IMR-90 (cell line): ENCODE measurements around the gene ISG20. TPM values are rescaled to one million over a fixed set of nuclear protein-coding genes. Genes with fewer than 3 reads are reported as not detected.

Source experiments
- ATAC-seq: fragments of 200-7000 bp; cut with Tn5 transposase; 2 replicates; pipeline ENCODE4 v1.9.1; 2020; ENCODE audit warnings: low read depth, mild to moderate bottlenecking, moderate library complexity
- BruUV-seq: library from RNA; stranded (reverse); fragments of 400-500 nt; replicated peaks from 2 replicates; lab custom pipeline; 2021; lab: Mats Ljungman, UMichigan
- CTCF ChIA-PET: fragments of 300-600 bp; formaldehyde crosslinking; extraction: SDS; loops from one replicate; lab custom pipeline; 2021; ENCODE audit warnings: antibody characterized with exemption; lab: Yijun Ruan, JAX
- POLR2A ChIA-PET: fragments of 300-600 bp; sonication (Branson Sonifier 250); formaldehyde crosslinking; loops from one replicate; lab custom pipeline; 2022; ENCODE audit warnings: antibody characterized with exemption; ENCODE audit not compliant: unreplicated experiment; lab: Charles Lee
- DNase-seq: peaks from one replicate; pipeline ENCODE4 v3.0.0; 2013
- H2AFZ ChIP-seq: replicated peaks from 2 replicates; pipeline ENCODE3; 2013; ENCODE audit warnings: low read length, mild to moderate bottlenecking; ENCODE audit not compliant: poor library complexity
- H2AK5ac ChIP-seq: 2 replicates; pipeline ENCODE4 v1.6.1; 2013; ENCODE audit warnings: low read depth, low read length, inconsistent platforms
- H2AK9ac ChIP-seq: replicated peaks from 2 replicates; pipeline ENCODE3; 2013; ENCODE audit warnings: mild to moderate bottlenecking, low read depth, low read length, moderate library complexity; ENCODE audit not compliant: poor library complexity
- H2BK120ac ChIP-seq: 2 replicates; pipeline ENCODE4 v1.6.1; 2013; ENCODE audit warnings: low read depth, low read length, inconsistent platforms
- H2BK15ac ChIP-seq: 3 replicates; pipeline ENCODE4 v1.6.1; 2013; ENCODE audit warnings: low read depth, low read length, inconsistent platforms
- H2BK20ac ChIP-seq: 2 replicates; pipeline ENCODE4 v1.6.1; 2013; ENCODE audit warnings: low read depth, mild to moderate bottlenecking, inconsistent platforms, low read length, moderate library complexity
- H2BK5ac ChIP-seq: 2 replicates; pipeline ENCODE4 v1.6.1; 2013; ENCODE audit warnings: mild to moderate bottlenecking, low read depth, low read length, inconsistent platforms; ENCODE audit not compliant: poor library complexity, severe bottlenecking
- H3K14ac ChIP-seq: replicated peaks from 2 replicates; pipeline ENCODE4 v1.6.1; 2013; ENCODE audit warnings: low read depth, low read length, inconsistent platforms
- H3K18ac ChIP-seq: 2 replicates; pipeline ENCODE4 v1.6.1; 2013; ENCODE audit warnings: low read depth, low read length, control low read depth
- H3K23ac ChIP-seq: 2 replicates; pipeline ENCODE4 v1.6.1; 2013; ENCODE audit warnings: low read depth, low read length, inconsistent platforms
- H3K27ac ChIP-seq: 2 replicates; pipeline ENCODE4 v1.5.1; 2013; ENCODE audit warnings: mild to moderate bottlenecking, control low read depth, low read length; ENCODE audit not compliant: insufficient read depth
- H3K27me3 ChIP-seq: 2 replicates; pipeline ENCODE4 v1.6.1; 2013; ENCODE audit warnings: low read length; ENCODE audit not compliant: control insufficient read depth, insufficient read depth
- H3K36me3 ChIP-seq: 2 replicates; pipeline ENCODE4 v1.6.1; 2013; ENCODE audit warnings: low read length, mixed read lengths; ENCODE audit not compliant: control insufficient read depth, insufficient read depth
- H3K4ac ChIP-seq: 2 replicates; pipeline ENCODE4 v1.6.1; 2013; ENCODE audit warnings: low read depth, low read length, inconsistent platforms
- H3K4me1 ChIP-seq: 2 replicates; pipeline ENCODE4 v1.6.1; 2013; ENCODE audit warnings: low read length, mixed read lengths; ENCODE audit not compliant: control insufficient read depth, insufficient read depth
- H3K4me2 ChIP-seq: 2 replicates; pipeline ENCODE4 v1.6.1; 2013; ENCODE audit warnings: low read depth, mild to moderate bottlenecking, control low read depth, low read length, moderate library complexity
- H3K4me3 ChIP-seq: 2 replicates; pipeline ENCODE4 v1.5.1; 2013; ENCODE audit warnings: low read depth, mild to moderate bottlenecking, control low read depth, low read length, moderate library complexity; ENCODE audit not compliant: insufficient read depth
- H3K56ac ChIP-seq: 2 replicates; pipeline ENCODE4 v1.6.1; 2013; ENCODE audit warnings: low read length, inconsistent platforms; ENCODE audit not compliant: insufficient read depth; ENCODE audit errors: extremely low read depth
- H3K79me1 ChIP-seq, 2 experiments: 2 replicates each; pipeline ENCODE4 v1.6.1; 2013; ENCODE audit warnings: low read length in 2 of 2, inconsistent platforms in 1 of 2, low read depth in 1 of 2
- H3K9ac ChIP-seq: 2 replicates; pipeline ENCODE4 v1.6.1; 2013; ENCODE audit warnings: low read depth, low read length, control low read depth
- H3K9me1 ChIP-seq: 2 replicates; pipeline ENCODE4 v1.6.1; 2013; ENCODE audit warnings: low read length, inconsistent platforms; ENCODE audit not compliant: insufficient read depth
- H3K9me3 ChIP-seq: 2 replicates; pipeline ENCODE4 v1.6.1; 2013; ENCODE audit warnings: low read length; ENCODE audit not compliant: control insufficient read depth, insufficient read depth
- H4K20me1 ChIP-seq: 2 replicates; pipeline ENCODE4 v1.6.1; 2013; ENCODE audit warnings: low read length, inconsistent platforms; ENCODE audit not compliant: insufficient read depth
- H4K5ac ChIP-seq: 2 replicates; pipeline ENCODE4 v1.6.1; 2013; ENCODE audit warnings: mild to moderate bottlenecking, low read depth, low read length, control low read depth
- H4K8ac ChIP-seq, 2 experiments: 2 replicates each; pipeline ENCODE4 v1.6.1; 2013; ENCODE audit warnings: low read depth in 2 of 2, low read length in 2 of 2, control low read depth in 1 of 2, inconsistent platforms in 1 of 2
- H4K91ac ChIP-seq: 2 replicates; pipeline ENCODE4 v1.6.1; 2013; ENCODE audit warnings: low read depth, low read length, inconsistent platforms; ENCODE audit not compliant: insufficient read depth
- BHLHE40 ChIP-seq: fragments of 150-350 bp; IDR thresholded peaks from 2 replicates; pipeline ENCODE4 v1.6.1; 2016; ENCODE audit warnings: mild to moderate bottlenecking, low read depth, low read length
- CEBPB ChIP-seq: IDR thresholded peaks from 2 replicates; pipeline ENCODE4 v1.6.1; 2012; ENCODE audit warnings: low read depth, low read length, improper control_type of control experiment
- MAZ ChIP-seq: IDR thresholded peaks from 2 replicates; pipeline ENCODE4 v1.6.1; 2012; ENCODE audit warnings: low read depth, mild to moderate bottlenecking, low read length, improper control_type of control experiment, moderate library complexity, borderline replicate concordance
- MXI1 ChIP-seq: IDR thresholded peaks from 2 replicates; pipeline ENCODE4 v1.6.1; 2012; ENCODE audit warnings: low read depth, mild to moderate bottlenecking, low read length, moderate library complexity, borderline replicate concordance
- NFE2L2 ChIP-seq: fragments of 150-350 bp; IDR thresholded peaks from 2 replicates; pipeline ENCODE4 v1.6.1; 2016; ENCODE audit warnings: low read depth, mild to moderate bottlenecking, low read length
- RFX5 ChIP-seq: IDR thresholded peaks from 2 replicates; pipeline ENCODE4 v1.8.0; 2012; ENCODE audit warnings: low read depth, mild to moderate bottlenecking, low read length, moderate library complexity
- SMC3 ChIP-seq: fragments of 150-350 bp; IDR thresholded peaks from 2 replicates; pipeline ENCODE4 v1.6.1; 2016; ENCODE audit warnings: low read depth, mild to moderate bottlenecking, antibody characterized with exemption, low read length, moderate library complexity
- WGBS, 2 experiments: methylation state at CpG; one replicate each; pipeline versions ENCODE4 v1.1.5 to v1.1.7; 2013; ENCODE audit warnings: missing lambda C conversion rate in 2 of 2; ENCODE audit not compliant: insufficient read length in 1 of 2; ENCODE audit errors: extremely low coverage in 2 of 2; 5-methylcytosine and 5-hydroxymethylcytosine counted together
- dilution Hi-C: fragments of 300-500 bp; cut with HindIII; formaldehyde crosslinking; loops from one replicate; pipeline ENCODE4 v1.14.3; 2018; ENCODE audit warnings: low sequenced_read_pairs; ENCODE audit not compliant: unreplicated experiment
- in situ Hi-C: fragments of 300-500 bp; cut with MboI; formaldehyde crosslinking; loops from 3 replicates; pipeline ENCODE4 v1.14.3; 2019; ENCODE audit warnings: low sequenced_read_pairs, inconsistent platforms, mixed read lengths
- intact Hi-C: fragments of 100-400 bp; cut with micrococcal nuclease; formaldehyde crosslinking; loops from 2 replicates; pipeline ENCODE4 v1.10.0; 2022
- polyA plus RNA-seq, 3 experiments: library from polyadenylated mRNA; depleted of rRNA; stranded (reverse); fragments of >200 nt; gene quantifications; 2 replicates each; pipeline ENCODE4 v1.2.3, GENCODE V29; 2012; ENCODE audit warnings: low replicate concordance in 1 of 3
- total RNA-seq: library from RNA; depleted of rRNA; stranded (reverse); fragments of >200 nt; gene quantifications from 2 replicates; pipeline ENCODE4 v1.2.3, GENCODE V29; 2012
- TF ChIP-seq, protein P1 (sequence below): fragments of 150-350 bp; IDR thresholded peaks from 2 replicates; pipeline ENCODE4 v1.6.1; 2016; ENCODE audit warnings: low read depth, mild to moderate bottlenecking, low read length, moderate library complexity, borderline replicate concordance

Gene ISG20
- total and polyA plus RNA-seq, 2 of the 4 experiments (the other 2 are of a cell fraction): 0.72 to 1.2 TPM

DNA sequence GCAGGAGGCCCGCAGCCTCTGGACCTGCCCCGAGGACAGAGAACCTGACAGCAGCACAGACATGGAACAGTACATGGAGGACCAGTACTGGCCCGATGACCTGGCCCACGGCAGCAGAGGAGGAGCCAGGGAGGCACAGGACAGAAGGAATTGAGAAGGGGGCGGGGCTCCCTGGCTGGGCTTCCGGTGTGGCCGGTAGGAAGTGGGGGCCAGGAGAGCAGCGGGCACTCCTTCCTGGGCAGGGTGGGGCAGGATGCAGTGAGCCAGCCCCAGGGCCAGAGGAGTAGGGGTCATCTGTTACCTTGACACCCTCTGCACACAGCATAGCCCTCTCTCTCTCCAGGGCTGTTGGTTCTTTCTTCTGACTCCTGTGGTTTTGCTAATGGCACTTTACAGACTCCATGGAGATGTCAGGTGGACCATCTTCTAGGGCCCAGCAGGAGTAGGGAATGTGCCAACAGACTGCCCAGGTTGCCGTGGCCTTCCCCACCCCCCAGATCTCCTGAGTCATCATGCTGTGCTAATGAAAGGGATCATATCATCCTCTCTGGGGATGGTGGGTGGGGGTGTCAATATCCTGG lies 8.6 kb upstream of the ISG20 start:
- H2AK9ac ChIP-seq: no peak overlapping the region
- no peak overlapping the region for H3K9ac ChIP-seq
- no peak overlapping the region for H4K8ac ChIP-seq
- no peak overlapping the region for H4K5ac ChIP-seq
- H3K56ac ChIP-seq: no peak overlapping the region
- no peak overlapping the region for H3K4me3 ChIP-seq
- H4K91ac ChIP-seq: no peak overlapping the region
- ATAC-seq (peak; percentile 28), DNase-seq (no peak)
- peaks cover 83% of the 10 kb centered on the region for H4K20me1 ChIP-seq
- WGBS, 2 experiments: 94% methylated on average over 2 of the region's 9 CpGs; no CpG with 5 or more reads in 1 of the 2 experiments
- peaks cover 17% of the 10 kb centered on the region; the same call in 1 of the 2 replicates for H3K4me1 ChIP-seq
- H3K14ac ChIP-seq: no peak overlapping the region
- H3K79me1 ChIP-seq: peaks cover 31 to 73% of the 10 kb centered on the region in 2 experiments
- CTCF ChIA-PET: no interaction called here
- no peak overlapping the region for H2BK120ac ChIP-seq
- H3K9me1 ChIP-seq: peaks cover 29% of the 10 kb centered on the region
- in situ Hi-C loops (no loop called here), intact Hi-C loops (no loop called here), dilution Hi-C loops (no loop called here)
- POLR2A ChIA-PET: no interaction called here
- no peak overlapping the region for H3K4ac ChIP-seq
- no peak for TF ChIP-seq NFE2L2
- no peak for TF ChIP-seq BHLHE40
- no peak for TF ChIP-seq CEBPB
- TF ChIP-seq, protein P1, sequence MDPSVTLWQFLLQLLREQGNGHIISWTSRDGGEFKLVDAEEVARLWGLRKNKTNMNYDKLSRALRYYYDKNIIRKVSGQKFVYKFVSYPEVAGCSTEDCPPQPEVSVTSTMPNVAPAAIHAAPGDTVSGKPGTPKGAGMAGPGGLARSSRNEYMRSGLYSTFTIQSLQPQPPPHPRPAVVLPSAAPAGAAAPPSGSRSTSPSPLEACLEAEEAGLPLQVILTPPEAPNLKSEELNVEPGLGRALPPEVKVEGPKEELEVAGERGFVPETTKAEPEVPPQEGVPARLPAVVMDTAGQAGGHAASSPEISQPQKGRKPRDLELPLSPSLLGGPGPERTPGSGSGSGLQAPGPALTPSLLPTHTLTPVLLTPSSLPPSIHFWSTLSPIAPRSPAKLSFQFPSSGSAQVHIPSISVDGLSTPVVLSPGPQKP: no peak
- no peak for TF ChIP-seq SMC3
- no peak for TF ChIP-seq MXI1
- no peak for TF ChIP-seq RFX5
- TF ChIP-seq MAZ: no peak
- H3K18ac ChIP-seq: no peak overlapping the region
- no peak overlapping the region for H2BK20ac ChIP-seq
- no peaks in the 10 kb centered on the region for H3K27me3 ChIP-seq
- peaks cover 66% of the 10 kb centered on the region for H3K36me3 ChIP-seq
- BruUV-seq: no TSS peak
- no peak overlapping the region for H3K27ac ChIP-seq
- no peak overlapping the region for H2AFZ ChIP-seq
- H3K23ac ChIP-seq: no peak overlapping the region
- no peak overlapping the region for H2BK5ac ChIP-seq
- no peaks in the 10 kb centered on the region for H3K9me3 ChIP-seq
- H2BK15ac ChIP-seq: no peak overlapping the region
- H3K4me2 ChIP-seq: no peak overlapping the region
- no peak overlapping the region for H2AK5ac ChIP-seq
